GM19035 (cell line): ENCODE results near the gene RHOXF2.
"Not testable (repeated sequence)": the region's sequence is repeated elsewhere in the genome, so short reads cannot be mapped to it uniquely, and the experiment has no call there.

Source experiments
- ATAC-seq: cut with Tn5 transposase; IDR thresholded peaks from one replicate; pipeline ENCODE4 v1.9.1; 2021; ENCODE audit not compliant: unreplicated experiment

Gene RHOXF2, protein sequence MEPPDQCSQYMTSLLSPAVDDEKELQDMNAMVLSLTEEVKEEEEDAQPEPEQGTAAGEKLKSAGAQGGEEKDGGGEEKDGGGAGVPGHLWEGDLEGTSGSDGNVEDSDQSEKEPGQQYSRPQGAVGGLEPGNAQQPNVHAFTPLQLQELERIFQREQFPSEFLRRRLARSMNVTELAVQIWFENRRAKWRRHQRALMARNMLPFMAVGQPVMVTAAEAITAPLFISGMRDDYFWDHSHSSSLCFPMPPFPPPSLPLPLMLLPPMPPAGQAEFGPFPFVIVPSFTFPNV

GRCh38 chrX:120158313-120158712 is at the start of gene RHOXF2:
Gene RHOXF2 (plus strand): TSS chrX:120158613. CDS start chrX:120158751, 138 bp downstream.
- ATAC-seq = not testable (repeated sequence)

GRCh38 chrX:120109378-120109777 is 49.0 kb upstream of the RHOXF2 start:
- no peak for ATAC-seq

GRCh38 chrX:120111611-120112010 is 46.8 kb upstream of the RHOXF2 start:
- ATAC-seq = no peak

- ATAC-seq = no peak
These were observed 42.9 kb upstream of the RHOXF2 start, which contains the start of gene RHOXF1 for GRCh38 chrX:120115438-120115963. Gene RHOXF1 (minus strand): TSS chrX:120115913. CDS start chrX:120115862, 51 bp downstream.

DNA sequence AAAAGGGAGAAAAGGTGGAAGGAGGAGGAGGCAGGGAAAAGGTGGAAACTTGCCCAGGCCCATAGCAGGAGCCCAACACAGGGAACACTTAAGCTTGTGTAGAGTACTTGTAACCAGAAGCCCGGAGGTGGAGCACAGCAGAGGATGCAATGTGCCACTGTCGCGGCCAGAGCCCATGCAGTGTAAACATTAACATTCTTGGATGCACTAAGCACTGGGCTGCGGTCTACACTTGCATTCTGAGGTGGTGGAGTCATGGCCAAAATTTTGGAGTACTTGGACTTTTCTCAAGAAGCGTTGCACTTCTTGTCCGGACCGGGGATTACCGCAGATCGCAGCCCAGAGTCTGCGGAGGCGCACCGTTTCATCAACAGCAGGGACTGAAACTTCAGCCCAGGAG is 38.2 kb upstream of the RHOXF2 start:
- no peak for ATAC-seq

- ATAC-seq = no peak
These were observed 33.0 kb upstream of the RHOXF2 start for GRCh38 chrX:120125444-120125843.

- ATAC-seq = not testable (repeated sequence)
These were observed 30.0 kb upstream of the RHOXF2 start for GRCh38 chrX:120128306-120128846.

DNA sequence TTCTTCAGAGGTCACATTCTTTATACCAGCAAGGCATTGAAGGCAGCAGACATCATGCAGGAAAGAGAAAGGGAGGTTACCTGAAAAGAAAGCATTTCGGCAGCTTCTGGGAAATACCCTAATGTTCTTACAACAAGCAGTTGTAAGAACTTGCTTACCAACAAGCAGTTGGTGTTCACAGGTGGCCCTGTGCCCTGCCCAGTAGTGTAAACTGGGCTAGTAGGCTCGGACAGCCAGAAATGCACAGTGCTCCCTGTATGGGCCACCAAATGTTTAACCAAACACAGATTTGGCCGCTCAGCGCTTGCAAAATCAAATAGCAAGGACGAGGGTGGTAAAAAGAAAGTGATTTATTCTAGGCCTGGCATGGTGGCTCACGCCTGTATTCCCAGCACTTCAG is 22.3 kb upstream of the RHOXF2 start:
- ATAC-seq = no peak

DNA sequence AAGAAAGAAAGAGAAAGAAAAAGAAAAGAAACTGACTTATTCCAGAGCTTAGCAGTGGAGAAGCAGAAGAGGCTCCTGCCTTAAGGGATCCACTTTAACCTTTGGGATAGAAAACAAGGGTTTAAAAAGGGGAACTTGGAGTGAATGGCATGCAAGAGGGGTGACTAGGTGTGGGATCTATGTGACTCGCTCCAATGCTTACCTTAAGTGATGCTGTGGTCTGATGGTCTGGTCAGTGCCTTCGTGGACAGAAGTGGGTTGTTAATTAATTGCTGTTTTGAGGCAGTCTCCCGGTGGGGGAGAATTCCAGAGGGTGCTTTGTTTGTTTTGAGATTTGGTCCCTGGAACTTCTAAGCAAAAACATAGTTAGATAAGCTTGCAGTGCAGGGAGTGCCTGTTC is 21.6 kb upstream of the RHOXF2 start:
- ATAC-seq = no peak

- no peak for ATAC-seq
These were observed 21.0 kb upstream of the RHOXF2 start for GRCh38 chrX:120137439-120137838.

GRCh38 chrX:120140293-120140981 is 18.0 kb upstream of the RHOXF2 start:
- ATAC-seq = no peak

DNA sequence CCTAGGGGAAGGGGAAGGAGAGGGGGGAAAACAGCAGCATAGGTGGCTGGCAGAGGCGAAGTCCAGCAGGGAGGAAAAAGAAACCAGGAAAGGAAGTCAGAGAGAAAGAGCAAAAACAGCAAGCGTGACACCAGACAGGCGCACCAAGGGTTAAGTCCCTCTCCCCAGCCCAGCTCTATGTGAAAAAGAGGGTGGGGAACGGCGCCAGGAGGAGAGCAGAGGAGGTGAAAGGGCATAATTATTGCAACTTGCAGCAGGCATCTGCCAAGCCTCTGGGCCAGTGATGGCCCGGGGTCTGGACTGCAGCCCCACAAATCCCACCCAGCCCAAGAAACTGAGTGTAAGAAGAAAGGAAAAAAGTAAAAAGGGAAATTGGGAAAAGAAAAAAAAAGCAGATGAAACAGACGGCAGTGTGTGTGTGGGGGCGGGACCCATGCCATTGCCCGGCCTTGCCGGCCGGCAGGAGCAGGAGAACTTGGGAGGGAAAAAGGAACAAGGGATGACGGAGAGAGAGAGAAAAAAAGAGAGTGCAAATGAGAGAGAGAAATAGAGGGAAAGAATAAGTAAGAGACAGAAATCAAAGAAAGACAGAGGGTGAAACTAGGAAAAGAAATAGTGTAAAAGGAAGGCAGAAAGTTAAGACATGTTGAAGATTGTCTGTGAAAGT is 14.1 kb upstream of the RHOXF2 start:
- no peak for ATAC-seq

DNA sequence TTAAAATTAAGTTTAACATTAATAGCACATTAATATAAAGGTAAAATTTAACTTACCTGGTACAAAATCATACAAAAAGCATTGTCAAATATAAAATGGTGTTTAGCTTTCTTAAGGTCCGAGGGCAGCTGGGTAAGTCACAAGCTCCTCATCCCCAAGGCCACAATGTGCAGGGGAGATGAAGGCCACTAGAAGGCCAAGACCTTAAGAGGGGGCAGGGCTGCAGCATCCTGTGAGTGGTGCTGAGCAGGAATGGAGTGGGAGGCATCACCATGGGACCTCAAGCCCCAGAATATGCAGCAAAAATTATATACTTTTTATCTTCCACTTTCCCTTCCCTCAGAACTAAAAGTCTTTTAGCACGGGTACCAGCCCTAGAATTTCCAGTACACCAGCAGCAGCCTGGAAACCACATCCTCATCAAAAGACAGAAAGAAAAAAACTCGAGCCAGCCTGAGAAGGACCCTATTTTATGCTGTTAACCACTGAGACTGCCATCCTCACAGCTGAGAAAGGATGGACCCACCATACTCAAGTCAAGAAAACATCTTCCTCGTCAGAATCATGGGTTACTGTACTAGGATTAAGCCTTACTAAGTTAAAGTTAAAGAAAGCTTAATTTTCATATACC is 13.0 kb upstream of the RHOXF2 start:
- ATAC-seq = no peak

DNA sequence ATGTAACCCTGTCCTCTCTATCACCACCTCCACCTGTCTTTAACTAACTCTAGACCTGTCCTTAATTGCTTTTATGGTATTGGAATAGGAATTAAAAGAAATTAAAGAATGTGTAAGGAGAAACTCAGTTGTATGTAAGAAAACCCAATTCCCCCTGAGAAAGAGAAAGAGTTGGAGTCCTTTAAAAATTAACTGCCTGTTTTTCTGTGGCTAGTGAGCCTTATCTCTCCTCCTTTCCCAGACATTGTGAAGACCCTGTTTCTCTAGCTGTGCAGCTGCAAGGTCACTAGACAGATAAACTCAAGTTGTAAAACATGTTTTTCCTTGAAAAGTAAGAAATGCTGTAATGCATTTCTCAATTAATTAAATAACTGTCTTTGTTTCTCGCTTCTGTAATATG is 12.1 kb upstream of the RHOXF2 start:
- not testable (repeated sequence) for ATAC-seq

GRCh38 chrX:120147537-120147936 is 10.9 kb upstream of the RHOXF2 start:
- no peak for ATAC-seq

GRCh38 chrX:120150109-120150744 is 8.2 kb upstream of the RHOXF2 start:
- not testable (repeated sequence) for ATAC-seq

GRCh38 chrX:120159086-120159485 is 673 bp downstream of the RHOXF2 start:
- not testable (repeated sequence) for ATAC-seq

DNA sequence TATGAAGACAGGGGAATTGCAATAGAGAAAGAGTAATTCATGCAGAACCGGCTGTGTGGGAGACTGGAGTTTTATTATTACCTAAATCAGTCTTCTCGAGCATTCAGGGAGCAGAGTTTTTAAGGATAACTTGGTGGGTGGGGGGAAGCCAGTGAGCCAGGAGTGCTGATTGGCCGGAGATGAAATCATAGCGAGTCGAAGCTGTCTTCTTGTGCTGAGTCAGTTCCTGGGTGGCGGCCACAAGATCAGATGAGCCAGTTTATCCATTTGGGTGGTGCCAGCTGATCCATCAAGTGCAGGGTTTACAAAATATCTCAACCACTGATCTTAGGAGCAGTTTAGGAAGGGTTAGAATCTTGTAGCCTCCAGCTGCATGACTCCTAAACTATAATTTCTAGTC is 34.8 kb downstream of the RHOXF2 start:
- ATAC-seq = not testable (repeated sequence)

- not testable (repeated sequence) for ATAC-seq
These were observed 35.3 kb downstream of the RHOXF2 start for GRCh38 chrX:120193720-120194119.

DNA sequence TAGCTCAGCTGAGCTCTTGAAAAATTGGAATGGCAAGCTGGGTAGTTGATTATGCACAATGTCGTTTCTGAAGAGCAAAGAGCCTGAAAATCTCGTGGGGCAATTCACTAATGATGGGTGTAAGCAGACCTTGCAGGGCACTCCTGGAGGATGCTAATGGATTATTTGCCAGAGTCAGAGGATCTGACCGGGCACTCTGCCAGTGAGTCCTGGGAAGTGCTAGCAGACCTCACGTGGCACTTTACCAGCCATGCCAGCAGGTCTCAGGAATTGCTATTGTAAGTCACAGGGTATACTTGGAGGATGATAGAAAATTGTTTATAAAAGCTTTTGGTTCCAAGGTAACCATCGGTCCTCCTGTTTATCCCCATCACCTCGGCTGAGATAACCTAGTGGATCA is 37.4 kb downstream of the RHOXF2 start:
- not testable (repeated sequence) for ATAC-seq
